Amniotic stem cell (primary cell): ENCODE results near the gene RUNX1.

Source experiments
- DNase-seq: peaks from one replicate; lab custom pipeline; 2025; lab: John Stamatoyannopoulos, UW

The RUNX1 gene

DNA sequence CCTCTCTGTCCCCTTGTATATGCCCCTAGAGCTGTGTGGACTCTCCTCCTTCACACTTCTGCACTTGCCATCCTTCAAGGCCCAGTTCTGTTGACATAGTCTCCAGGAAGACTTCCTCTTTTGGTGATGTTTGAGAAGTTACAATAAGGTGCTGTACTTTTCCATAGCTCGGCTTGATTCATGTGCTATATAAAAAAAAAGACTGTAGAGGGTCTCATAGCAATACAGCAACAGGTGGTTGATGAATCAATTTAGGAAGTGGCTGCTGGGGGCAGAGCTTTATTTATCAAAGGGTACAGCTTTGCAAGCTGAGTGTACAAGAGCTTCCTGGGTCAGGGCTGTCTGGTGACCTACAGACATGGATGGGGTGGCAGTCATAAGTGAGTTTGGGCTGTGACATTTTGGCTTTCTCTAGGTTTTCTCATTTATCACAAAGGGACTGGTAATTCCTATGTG is 102.7 kb downstream of the RUNX1 start:
- DNase-seq, result no peak

GRCh38 chr21:34945288-34945687 is 103.8 kb downstream of the RUNX1 start:
- DNase-seq, result no peak

GRCh38 chr21:34944015-34944755 is 104.9 kb downstream of the RUNX1 start:
- no peak for DNase-seq

- DNase-seq, result no peak
Measured at GRCh38 chr21:34942911-34943310, 106.2 kb downstream of the RUNX1 start.

DNA sequence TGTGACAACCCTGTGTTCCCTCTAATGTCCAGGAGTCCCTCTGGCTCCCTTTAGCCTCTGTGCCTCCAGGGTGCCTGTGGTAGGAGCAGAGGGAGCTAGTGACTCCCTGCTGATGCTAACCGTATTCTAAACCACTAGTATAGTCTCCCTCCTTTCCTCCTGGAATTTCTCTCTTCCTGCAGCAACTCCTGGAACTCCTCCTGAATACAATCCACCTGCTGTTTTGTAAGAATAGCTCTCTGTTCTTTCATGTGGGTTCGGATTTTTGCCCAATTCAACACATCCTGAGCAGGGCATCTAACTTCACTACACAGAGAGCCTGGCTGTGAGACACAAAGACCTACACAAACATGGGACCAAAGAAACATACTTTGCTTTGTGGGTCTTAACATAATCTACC is 107.9 kb downstream of the RUNX1 start:
- DNase-seq, result no peak

GRCh38 chr21:34939673-34940331 is 109.3 kb downstream of the RUNX1 start:
- DNase-seq, result no peak

GRCh38 chr21:34938089-34938764 is 110.9 kb downstream of the RUNX1 start:
- DNase-seq, result no peak

GRCh38 chr21:34936883-34937563 is 112.1 kb downstream of the RUNX1 start:
- DNase-seq, result no peak

- no peak for DNase-seq
Measured at GRCh38 chr21:34936371-34936789, 112.7 kb downstream of the RUNX1 start.

DNA sequence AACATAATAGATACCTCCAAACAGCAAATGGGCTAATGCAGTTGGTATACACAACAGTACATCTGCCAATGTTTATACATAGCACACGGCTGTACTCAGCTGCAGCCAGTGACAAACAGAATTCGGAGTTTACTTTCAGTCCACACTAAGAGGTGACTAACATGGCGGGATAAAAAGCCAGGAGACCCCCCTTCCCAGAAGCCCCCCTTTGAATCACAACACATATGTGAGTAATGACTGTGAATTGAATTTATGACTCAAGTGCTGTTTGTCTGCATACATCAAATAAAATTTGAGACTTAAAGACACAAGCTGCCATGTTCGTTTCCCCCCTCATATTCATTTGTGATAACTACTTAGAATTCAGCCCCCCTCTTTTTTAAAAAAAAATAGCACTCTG is 113.2 kb downstream of the RUNX1 start:
- DNase-seq, result no peak

DNA sequence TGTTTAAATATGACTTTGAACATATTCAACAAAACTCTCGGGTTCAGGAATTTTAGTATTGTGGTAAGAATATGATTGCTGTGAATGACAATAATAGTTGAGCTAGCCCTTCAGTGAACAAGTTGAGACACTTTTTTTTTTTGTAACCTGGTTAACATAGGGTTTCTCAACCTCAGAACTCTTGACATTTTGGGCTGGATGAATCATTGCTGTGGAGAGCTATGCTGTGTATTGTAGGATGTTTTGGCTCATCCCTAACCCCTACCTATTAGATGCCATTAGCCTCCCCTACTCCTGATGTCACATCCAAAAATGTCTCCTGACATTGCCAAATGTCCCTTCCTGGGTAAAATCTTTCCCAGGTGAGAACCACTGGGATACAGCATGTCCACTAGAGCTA is 113.7 kb downstream of the RUNX1 start:
- DNase-seq, result no peak

GRCh38 chr21:34934350-34934749 is 114.8 kb downstream of the RUNX1 start:
- no peak for DNase-seq

GRCh38 chr21:34933609-34934335 is 115.3 kb downstream of the RUNX1 start:
- DNase-seq, result no peak

GRCh38 chr21:34932233-34932632 is 116.9 kb downstream of the RUNX1 start:
- DNase-seq, result no peak

- no peak for DNase-seq
Measured at GRCh38 chr21:34930971-34931370, 118.1 kb downstream of the RUNX1 start.

- DNase-seq, result no peak
Measured at GRCh38 chr21:34928637-34929036, 120.5 kb downstream of the RUNX1 start.

GRCh38 chr21:34927992-34928391 is 121.1 kb downstream of the RUNX1 start:
- no peak for DNase-seq

GRCh38 chr21:34926803-34927467 is 122.2 kb downstream of the RUNX1 start:
- DNase-seq, result no peak

DNA sequence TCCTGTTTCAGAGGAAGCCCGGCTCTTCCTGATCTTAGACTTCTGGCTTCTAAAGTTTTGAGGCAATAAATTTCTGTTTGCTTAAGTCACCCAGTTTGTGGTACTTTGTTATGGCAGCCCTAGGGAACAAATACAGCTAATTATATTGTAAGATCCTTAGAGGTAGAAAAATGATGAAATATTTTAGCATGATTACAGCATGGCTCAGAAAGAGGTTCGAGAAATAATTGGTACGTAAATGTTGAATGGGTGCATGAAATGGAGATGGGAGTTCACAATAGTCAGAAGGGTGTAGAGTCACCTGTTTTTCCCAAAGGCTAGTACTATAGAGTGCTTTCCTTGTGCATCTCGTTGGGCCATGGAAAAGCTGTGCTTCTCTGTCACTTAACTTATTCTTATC is 123.5 kb downstream of the RUNX1 start:
- no peak for DNase-seq

GRCh38 chr21:34924771-34925419 is 124.2 kb downstream of the RUNX1 start:
- no peak for DNase-seq

DNA sequence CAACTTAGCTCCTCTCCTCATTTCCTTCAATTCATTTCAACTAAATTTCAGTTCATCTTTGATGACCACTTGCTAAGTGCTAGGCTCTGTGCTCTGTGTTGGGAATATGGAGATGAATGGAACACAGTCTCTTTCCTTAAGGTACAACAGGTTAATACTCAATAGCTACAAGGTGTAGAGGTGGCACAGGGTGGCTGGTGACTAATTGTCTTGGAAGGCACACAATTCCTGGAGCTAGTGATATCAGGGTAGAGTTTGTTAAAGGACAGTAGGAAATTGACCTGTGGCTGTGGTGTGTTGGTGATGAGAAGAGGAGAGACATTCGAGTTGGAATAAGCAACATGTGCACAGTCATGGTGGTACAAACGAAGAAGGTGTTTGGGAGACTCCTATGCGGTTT is 124.9 kb downstream of the RUNX1 start:
- no peak for DNase-seq
